ENCODE results near the gene GP5.

Gene GP5

GRCh38 chr3:194399166-194399565 lies at the start of gene GP5:
TSS of gene GP5 (minus strand) at chr3:194399266. CDS start at chr3:194398282, 984 bp downstream.
- H3K4me3 ChIP-seq, result no peak within 1 kb of the TSS

GRCh38 chr3:194447657-194448056 lies 48.6 kb upstream of the GP5 start:
- no peak overlapping the region for H3K9ac ChIP-seq (ENCODE audit: insufficient read length)
- peaks cover 80% of the 10 kb centered on the region for H3K36me3 ChIP-seq (ENCODE audit: insufficient read depth, low read length)
- TF ChIP-seq FOXP2 (optimal IDR thresholded peaks at IDR 0.05; ENCODE audit: control extremely low read depth, extremely low read length, insufficient read depth) (no peak), POLR2AphosphoS5 (IDR thresholded peaks at IDR 0.05; ENCODE audit: borderline replicate concordance, low read depth, low read length) (no peak), EZH2 (IDR thresholded peaks at IDR 0.05) (no peak)
- H3K27ac ChIP-seq, result no peak overlapping the region
- no peak for DNase-seq (ENCODE audit: low read depth, low spot score)
- no peak overlapping the region for H3K4me3 ChIP-seq
- no peaks in the 10 kb centered on the region for H3K9me3 ChIP-seq (ENCODE audit: low read depth, low read length)

More at GRCh38 chr3:194399166-194399565, at the start of gene GP5:
- Histone ChIP-seq H3K9me3 (ENCODE audit: low read depth, low read length) (no peaks in the 10 kb centered on the region), H3K9ac (ENCODE audit: insufficient read length) (no peak within 1 kb of the TSS), H3K27ac (0 out of 2 replicates have a peak within 1 kb of the TSS, but pooled peaks have one; percentile 20), H3K36me3 (ENCODE audit: insufficient read depth, low read length) (peaks cover 5% of the 10 kb centered on the region; the same call in 1 of the 2 replicates)
- no peak for TF ChIP-seq EZH2 (IDR thresholded peaks at IDR 0.05)
- no peak for TF ChIP-seq FOXP2 (optimal IDR thresholded peaks at IDR 0.05; ENCODE audit: control extremely low read depth, extremely low read length, insufficient read depth)
- no peak for TF ChIP-seq POLR2AphosphoS5 (IDR thresholded peaks at IDR 0.05; ENCODE audit: borderline replicate concordance, low read depth, low read length)
- no peak for DNase-seq (ENCODE audit: low read depth, low spot score)

DNA sequence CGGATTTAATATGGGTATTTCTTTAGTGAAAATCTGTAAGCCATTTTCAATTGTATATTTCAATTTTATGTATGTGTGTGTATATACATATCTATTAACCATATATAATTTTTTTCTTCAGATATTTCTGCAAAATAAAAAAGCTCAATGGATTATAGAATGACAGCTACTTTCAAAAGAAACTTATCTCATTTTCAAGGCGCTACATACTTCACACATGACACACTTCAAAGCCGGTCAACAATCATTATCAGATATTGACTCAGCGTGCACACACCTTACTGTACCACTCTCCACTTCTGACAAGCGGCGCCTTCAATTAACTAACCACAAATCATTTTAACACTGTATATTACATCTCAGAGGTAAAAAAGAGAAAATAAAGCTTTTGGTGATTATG lies 48.1 kb upstream of the GP5 start:
- Histone ChIP-seq H3K9me3 (ENCODE audit: low read depth, low read length) (no peaks in the 10 kb centered on the region), H3K4me3 (no peak overlapping the region), H3K9ac (ENCODE audit: insufficient read length) (no peak overlapping the region), H3K27ac (no peak overlapping the region), H3K36me3 (ENCODE audit: insufficient read depth, low read length) (peaks cover 83% of the 10 kb centered on the region)
- no peak for DNase-seq (ENCODE audit: low read depth, low spot score)
- no peak for TF ChIP-seq EZH2 (IDR thresholded peaks at IDR 0.05)
- no peak for TF ChIP-seq FOXP2 (optimal IDR thresholded peaks at IDR 0.05; ENCODE audit: control extremely low read depth, extremely low read length, insufficient read depth)
- no peak for TF ChIP-seq POLR2AphosphoS5 (IDR thresholded peaks at IDR 0.05; ENCODE audit: borderline replicate concordance, low read depth, low read length)

DNA sequence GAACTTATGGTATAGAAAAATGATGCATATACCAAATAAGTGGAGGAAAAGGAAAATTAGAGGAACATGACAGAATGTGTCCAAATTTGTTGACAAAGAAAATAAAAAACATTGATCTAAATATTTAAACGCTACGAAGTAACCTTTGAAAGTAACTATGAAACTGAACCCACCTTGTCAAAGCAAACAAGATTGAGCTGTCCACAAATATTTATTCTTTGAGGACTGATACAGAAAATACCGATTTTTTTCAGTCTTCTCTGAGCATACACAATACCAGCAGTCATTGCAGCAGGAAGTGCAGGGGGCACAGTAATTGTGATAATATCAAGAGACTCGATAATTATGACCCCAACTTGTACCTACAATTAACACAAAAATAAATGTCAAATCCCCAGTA lies 47.7 kb upstream of the GP5 start:
- Histone ChIP-seq H3K4me3 (no peak overlapping the region), H3K36me3 (ENCODE audit: insufficient read depth, low read length) (peaks cover 83% of the 10 kb centered on the region), H3K9ac (ENCODE audit: insufficient read length) (no peak overlapping the region), H3K27ac (no peak overlapping the region), H3K9me3 (ENCODE audit: low read depth, low read length) (no peaks in the 10 kb centered on the region)
- DNase-seq (ENCODE audit: low read depth, low spot score), result no peak
- TF ChIP-seq POLR2AphosphoS5 (IDR thresholded peaks at IDR 0.05; ENCODE audit: borderline replicate concordance, low read depth, low read length), result no peak
- no peak for TF ChIP-seq FOXP2 (optimal IDR thresholded peaks at IDR 0.05; ENCODE audit: control extremely low read depth, extremely low read length, insufficient read depth)
- TF ChIP-seq EZH2 (IDR thresholded peaks at IDR 0.05), result no peak

DNA sequence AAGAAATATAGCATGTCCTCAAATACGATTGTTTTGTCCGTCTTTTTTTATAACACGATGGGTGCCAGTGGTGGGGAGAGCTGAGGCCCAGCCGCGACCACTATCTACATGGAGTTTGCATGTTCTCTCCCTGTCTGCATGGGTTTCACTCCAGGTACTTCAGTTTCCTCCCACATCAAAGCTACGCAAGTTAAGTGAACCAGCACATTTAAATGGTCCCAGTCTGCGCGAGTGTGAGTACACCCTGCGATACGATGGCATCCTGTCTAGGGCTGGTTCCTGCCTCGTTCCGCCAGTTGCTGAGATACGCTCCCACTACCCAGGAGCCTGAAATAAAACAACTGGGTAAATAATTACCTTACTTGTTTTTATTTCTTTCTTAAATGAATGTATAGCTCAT lies 47.1 kb upstream of the GP5 start:
- Histone ChIP-seq H3K27ac (no peak overlapping the region), H3K36me3 (ENCODE audit: insufficient read depth, low read length) (peaks cover 83% of the 10 kb centered on the region), H3K9ac (ENCODE audit: insufficient read length) (no peak overlapping the region), H3K9me3 (ENCODE audit: low read depth, low read length) (no peaks in the 10 kb centered on the region), H3K4me3 (no peak overlapping the region)
- TF ChIP-seq EZH2 (IDR thresholded peaks at IDR 0.05) (no peak), POLR2AphosphoS5 (IDR thresholded peaks at IDR 0.05; ENCODE audit: borderline replicate concordance, low read depth, low read length) (no peak), FOXP2 (optimal IDR thresholded peaks at IDR 0.05; ENCODE audit: control extremely low read depth, extremely low read length, insufficient read depth) (no peak)
- DNase-seq (ENCODE audit: low read depth, low spot score), result no peak

- Histone ChIP-seq H3K36me3 (ENCODE audit: insufficient read depth, low read length) (peaks cover 89% of the 10 kb centered on the region), H3K27ac (no peak overlapping the region), H3K9me3 (ENCODE audit: low read depth, low read length) (no peaks in the 10 kb centered on the region), H3K9ac (ENCODE audit: insufficient read length) (no peak overlapping the region), H3K4me3 (no peak overlapping the region)
- TF ChIP-seq EZH2 (IDR thresholded peaks at IDR 0.05), result no peak
- TF ChIP-seq POLR2AphosphoS5 (IDR thresholded peaks at IDR 0.05; ENCODE audit: borderline replicate concordance, low read depth, low read length), result no peak
- no peak for TF ChIP-seq FOXP2 (optimal IDR thresholded peaks at IDR 0.05; ENCODE audit: control extremely low read depth, extremely low read length, insufficient read depth)
- no peak for DNase-seq (ENCODE audit: low read depth, low spot score)
Measured at GRCh38 chr3:194443901-194444300, 44.8 kb upstream of the GP5 start.

- no peak for TF ChIP-seq EZH2 (IDR thresholded peaks at IDR 0.05)
- no peak for TF ChIP-seq FOXP2 (optimal IDR thresholded peaks at IDR 0.05; ENCODE audit: control extremely low read depth, extremely low read length, insufficient read depth)
- no peak for TF ChIP-seq POLR2AphosphoS5 (IDR thresholded peaks at IDR 0.05; ENCODE audit: borderline replicate concordance, low read depth, low read length)
- DNase-seq (ENCODE audit: low read depth, low spot score), result no peak
- H3K27ac ChIP-seq, result no peak overlapping the region
- no peaks in the 10 kb centered on the region for H3K9me3 ChIP-seq (ENCODE audit: low read depth, low read length)
- H3K36me3 ChIP-seq (ENCODE audit: insufficient read depth, low read length), result peaks cover 88% of the 10 kb centered on the region
- no peak overlapping the region for H3K4me3 ChIP-seq
- H3K9ac ChIP-seq (ENCODE audit: insufficient read length), result no peak overlapping the region
Measured at GRCh38 chr3:194440756-194441155, 41.7 kb upstream of the GP5 start.

GRCh38 chr3:194439881-194440550 lies 41.0 kb upstream of the GP5 start:
- Histone ChIP-seq H3K9me3 (ENCODE audit: low read depth, low read length) (no peaks in the 10 kb centered on the region), H3K9ac (ENCODE audit: insufficient read length) (no peak overlapping the region), H3K4me3 (no peak overlapping the region), H3K27ac (no peak overlapping the region), H3K36me3 (ENCODE audit: insufficient read depth, low read length) (peaks cover 88% of the 10 kb centered on the region)
- no peak for DNase-seq (ENCODE audit: low read depth, low spot score)
- TF ChIP-seq POLR2AphosphoS5 (IDR thresholded peaks at IDR 0.05; ENCODE audit: borderline replicate concordance, low read depth, low read length) (no peak), EZH2 (IDR thresholded peaks at IDR 0.05) (no peak), FOXP2 (optimal IDR thresholded peaks at IDR 0.05; ENCODE audit: control extremely low read depth, extremely low read length, insufficient read depth) (no peak)

Data from SK-N-MC (cell line).